Measurements from ENCODE around the gene CFAP73. TPM values are rescaled to one million over a fixed set of nuclear protein-coding genes. Genes with fewer than 3 reads are reported as not detected.
A peak's percentile ranks its signal among the peaks of the same experiment; 100 is the strongest.

Gene CFAP73
- total and polyA plus RNA-seq, 2 of the 8 experiments (the other 6 are each of a cell fraction or from before 2014, with no cell fraction given), result 0.45 to 0.56 TPM

- Histone ChIP-seq H3K23ac (ENCODE audit: insufficient read length) (no peak overlapping the region), H4K20me1 (replicated peaks in 1 of 2; ENCODE audit: control insufficient read depth in 1 of 2, insufficient read depth in 2 of 2, low read length in 2 of 2) (no peaks in the 10 kb centered on the region), H2AK5ac (ENCODE audit: low read depth, low read length) (no peak overlapping the region), H4K8ac (ENCODE audit: extremely low read depth, insufficient read depth, low read length) (no peak overlapping the region), H2BK5ac (ENCODE audit: low read depth, low read length) (no peak overlapping the region), H2BK120ac (replicated peaks; ENCODE audit: low read depth, low read length) (no peak overlapping the region), H2BK15ac (ENCODE audit: low read length) (0 out of 2 replicates have a peak overlapping the region, but pooled peaks have one; percentile 2), H3K27me3 (replicated peaks in 1 of 4; ENCODE audit: control insufficient read depth in 3 of 4, extremely low read depth in 1 of 4, insufficient read depth in 3 of 4, low read length in 3 of 4) (no peaks in the 10 kb centered on the region), H2AFZ (ENCODE audit: low read length) (no peak overlapping the region), H3K14ac (ENCODE audit: insufficient read length) (no peak overlapping the region), H2BK20ac (ENCODE audit: low read length) (no peak overlapping the region), H3K4me2 (ENCODE audit: insufficient read depth in 1 of 2, low read depth in 2 of 2, low read length in 2 of 2) (no peak overlapping the region), H2BK12ac (ENCODE audit: low read depth, low read length) (0 out of 2 replicates have a peak overlapping the region, but pooled peaks have one; percentile 27), H3K4ac (replicated peaks; ENCODE audit: insufficient read length, low read depth, low read length) (no peak overlapping the region), H3K4me1 (replicated peaks in 1 of 4; ENCODE audit: control insufficient read depth in 3 of 4, insufficient read depth in 4 of 4, low read length in 3 of 4) (no peaks in the 10 kb centered on the region; a peak in 1 of 7 replicates), H3K36me3 (ENCODE audit: control insufficient read depth in 2 of 4, insufficient read depth in 4 of 4, low read length in 3 of 4) (no peaks in the 10 kb centered on the region), H3K23me2 (ENCODE audit: low read depth, low read length) (no peaks in the 10 kb centered on the region), H3K18ac (ENCODE audit: extremely low read depth, low read length) (no peak overlapping the region), H3K56ac (replicated peaks; ENCODE audit: insufficient read length, low read depth, low read length) (no peak overlapping the region), H3K9me3 (ENCODE audit: insufficient read depth in 2 of 2, low read depth in 1 of 2, low read length in 1 of 2) (no peaks in the 10 kb centered on the region; a peak in 1 of 4 replicates), H3K9ac (replicated peaks in 1 of 4; ENCODE audit: extremely low read depth in 1 of 4, low read depth in 3 of 4, low read length in 3 of 4) (no peak overlapping the region), H3K4me3 (ENCODE audit: extremely low read depth in 1 of 4, insufficient read depth in 2 of 4, low read depth in 3 of 4, low read length in 4 of 4) (no peak overlapping the region), H4K5ac (ENCODE audit: insufficient read length, low read depth, low read length) (no peak overlapping the region), H3K79me2 (ENCODE audit: control insufficient read depth in 1 of 2, insufficient read depth in 2 of 2, low read length in 2 of 2) (no peaks in the 10 kb centered on the region), H4K91ac (replicated peaks; ENCODE audit: insufficient read length, low read length) (no peak overlapping the region), H3K79me1 (ENCODE audit: low read depth, low read length) (no peaks in the 10 kb centered on the region), H3K27ac (ENCODE audit: low read depth, low read length) (no peak overlapping the region)
- WGBS, 2 experiments (ENCODE audit: extremely low coverage in 1 of 2, insufficient coverage in 1 of 2, insufficient read length in 1 of 2, insufficient replicate concordance in 2 of 2, low coverage in 1 of 2, low lambda C conversion rate in 2 of 2, missing lambda C conversion rate in 1 of 2), result 92% methylated on average over 8 of the region's 8 CpGs; no CpG with 5 or more reads in 1 of the 2 experiments
- no peak for FAIRE-seq
- POLR2A ChIA-PET (ENCODE audit: partially characterized antibody), result interaction anchor here (0.6 to 6.8 kb wide), 7 partner anchors 9 to 197 kb away, joined by 3 to 31 read pairs (median 4); partner anchors contain the start of genes DDX54, RITA1 and TPCN1
- DNase-seq (ENCODE audit: low read depth in 1 of 2, low spot score in 2 of 2), result no peak
- CTCF ChIA-PET (ENCODE audit: partially characterized antibody), result interaction anchor here (0.6 to 1.9 kb wide), 5 partner anchors 9 to 221 kb away, joined by 3 to 6 read pairs (median 3); partner anchors contain the start of gene TPCN1
- no peak for TF ChIP-seq SIRT6 (IDR thresholded peaks at IDR 0.05; ENCODE audit: low read length)
- TF ChIP-seq CHD2 (IDR thresholded peaks at IDR 0.05; ENCODE audit: low read length), result no peak
- TF ChIP-seq CHD1 (IDR thresholded peaks at IDR 0.05; ENCODE audit: low read depth, low read length), result no peak
- TF ChIP-seq ASH2L (IDR thresholded peaks at IDR 0.05; ENCODE audit: low read length), result no peak
- no peak for TF ChIP-seq POLR2A (IDR thresholded peaks at IDR 0.05; ENCODE audit: control extremely low read depth in 1 of 2, low read depth in 2 of 2, low read length in 2 of 2)
- no peak for TF ChIP-seq ATF3 (IDR thresholded peaks at IDR 0.05; ENCODE audit: insufficient read depth, low read depth, low read length)
- TF ChIP-seq ATF2 (IDR thresholded peaks at IDR 0.05; ENCODE audit: low read length), result no peak
- TF ChIP-seq MAFK (IDR thresholded peaks at IDR 0.05; ENCODE audit: low read depth, low read length), result no peak
- no peak for TF ChIP-seq EP300 (IDR thresholded peaks at IDR 0.05; ENCODE audit: borderline replicate concordance in 1 of 2, low read depth in 2 of 2, low read length in 2 of 2)
- no peak for TF ChIP-seq GABPA (IDR thresholded peaks at IDR 0.05; ENCODE audit: borderline replicate concordance, insufficient read depth, low read length)
Observed at GRCh38 chr12:113203852-113204760, 54.6 kb downstream of the CFAP73 start.

Measured in H1 (cell line).